ENCODE measurements around the gene TMEM81.

TMEM81 gene

DNA sequence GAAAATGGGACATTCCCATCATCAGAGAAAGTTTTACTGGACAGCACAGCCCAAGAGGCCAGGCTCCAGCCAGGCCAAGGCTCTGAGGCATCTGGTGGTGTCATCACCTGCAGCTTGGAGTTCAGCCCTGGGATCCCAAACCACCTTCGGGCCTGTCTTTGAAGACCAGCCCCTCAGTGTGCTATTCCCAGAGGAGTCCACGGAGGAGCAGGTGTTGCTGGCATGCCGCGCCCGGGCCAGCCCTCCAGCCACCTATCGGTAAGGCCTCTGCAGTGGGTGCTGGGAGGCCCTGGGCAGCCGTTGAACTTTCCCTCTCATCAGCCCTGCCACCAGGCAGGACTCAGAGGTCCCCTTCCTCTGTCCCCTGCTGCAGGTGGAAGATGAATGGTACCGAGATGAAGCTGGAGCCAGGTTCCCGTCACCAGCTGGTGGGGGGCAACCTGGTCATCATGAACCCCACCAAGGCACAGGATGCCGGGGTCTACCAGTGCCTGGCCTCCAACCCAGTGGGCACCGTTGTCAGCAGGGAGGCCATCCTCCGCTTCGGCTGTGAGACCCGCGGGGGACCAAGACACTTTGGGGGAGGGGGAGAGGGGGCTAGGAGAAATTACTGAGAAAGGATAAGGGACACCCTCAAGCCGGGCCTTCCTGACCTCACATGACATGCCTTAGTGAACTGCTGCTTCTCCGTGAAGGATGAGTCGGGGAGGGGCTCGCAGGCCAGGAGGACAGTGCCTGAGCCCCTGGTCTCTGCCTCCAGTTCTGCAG is 26.3 kb downstream of the TMEM81 start:
- no peak for DNase-seq

- no peak for DNase-seq
These were observed 27.2 kb downstream of the TMEM81 start for GRCh38 chr1:205056956-205057568.

DNA sequence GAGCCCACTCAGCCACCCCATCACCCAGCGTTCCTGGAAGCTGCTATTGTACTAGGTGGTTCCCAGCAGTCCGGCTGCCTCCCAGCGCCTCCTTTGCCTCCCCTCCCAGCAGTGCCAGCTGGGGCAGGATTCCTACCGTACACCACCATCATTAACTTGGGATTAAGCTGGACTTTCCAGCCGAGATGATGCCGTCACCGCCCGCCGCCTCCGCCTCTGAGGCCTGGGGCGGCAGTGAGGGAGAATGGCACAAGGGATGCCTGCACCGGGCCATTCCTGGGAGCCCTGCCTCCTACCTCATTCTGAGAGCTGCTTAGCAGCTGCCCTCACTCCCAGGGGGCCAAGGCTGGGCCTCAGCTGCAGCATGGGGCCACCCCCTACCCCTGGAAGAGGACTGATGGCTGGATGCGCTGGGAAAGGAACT is 28.1 kb downstream of the TMEM81 start:
- DNase-seq, result no peak

- DNase-seq, result no peak
These were observed 30.2 kb downstream of the TMEM81 start for GRCh38 chr1:205054013-205054412.

DNA sequence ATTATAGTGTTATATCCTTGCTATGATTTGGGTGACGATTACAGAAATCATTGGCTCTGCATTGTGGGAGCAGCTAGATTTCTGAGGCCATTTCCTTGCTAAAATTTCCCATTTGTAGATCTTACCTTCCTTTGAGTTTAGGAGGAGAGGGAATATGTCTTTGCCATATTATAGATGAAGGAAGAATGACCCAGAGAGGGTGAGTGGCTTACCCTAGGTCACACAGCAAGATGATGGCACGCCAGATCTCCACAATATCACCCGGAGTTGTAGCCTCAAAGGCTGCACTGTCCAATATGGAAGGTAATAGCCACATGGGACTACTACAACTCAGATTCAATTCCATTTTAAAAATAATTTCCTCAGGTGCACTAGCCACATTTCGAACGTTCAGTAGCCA is 31.0 kb downstream of the TMEM81 start:
- DNase-seq, result no peak

DNA sequence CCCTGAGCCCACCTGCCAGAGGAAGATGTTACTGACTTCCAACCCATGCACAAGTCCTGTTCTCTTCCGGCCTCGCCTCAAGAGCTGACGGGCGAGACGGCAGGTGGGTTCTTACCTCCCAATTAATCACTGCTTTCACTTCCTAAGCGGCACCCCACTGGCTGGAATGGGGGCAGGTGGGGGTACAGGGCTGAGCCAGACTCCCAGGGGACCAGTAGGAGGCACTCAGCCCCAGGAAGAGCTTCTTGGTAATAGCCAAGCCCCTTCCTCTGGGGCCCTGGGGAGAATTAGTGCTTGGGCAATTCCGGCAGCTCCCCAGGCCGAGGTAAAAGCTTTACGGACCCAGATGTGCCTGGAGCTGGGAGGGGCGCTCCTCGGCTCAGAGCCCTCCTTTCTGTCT is 31.6 kb downstream of the TMEM81 start:
- DNase-seq, result no peak

GRCh38 chr1:205049479-205049878 is 34.8 kb downstream of the TMEM81 start:
- no peak for DNase-seq

GRCh38 chr1:205048382-205048781 is 35.9 kb downstream of the TMEM81 start:
- no peak for DNase-seq

DNA sequence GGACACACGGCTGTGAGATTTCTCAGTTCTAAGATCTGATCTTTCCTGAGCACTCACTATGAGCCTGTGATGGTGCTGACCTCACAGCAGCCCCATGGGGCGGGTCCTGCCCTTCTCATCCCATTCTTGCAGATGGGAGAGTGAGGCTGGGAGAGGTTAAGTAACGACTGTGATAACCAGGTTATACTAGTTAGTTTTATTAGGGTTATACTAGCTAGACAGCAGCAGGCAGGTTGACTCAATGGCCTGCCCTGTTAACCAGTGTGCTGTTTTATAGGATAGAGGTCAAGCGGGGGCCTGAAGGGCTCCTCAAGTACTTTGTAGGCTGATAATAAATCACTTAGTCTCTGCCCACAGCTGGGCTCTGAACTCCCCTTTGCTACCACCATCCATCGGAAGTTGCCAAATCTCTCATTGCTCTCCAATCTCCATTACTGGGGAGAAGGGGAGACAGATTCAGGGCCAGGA is 36.5 kb downstream of the TMEM81 start:
- no peak for DNase-seq

DNA sequence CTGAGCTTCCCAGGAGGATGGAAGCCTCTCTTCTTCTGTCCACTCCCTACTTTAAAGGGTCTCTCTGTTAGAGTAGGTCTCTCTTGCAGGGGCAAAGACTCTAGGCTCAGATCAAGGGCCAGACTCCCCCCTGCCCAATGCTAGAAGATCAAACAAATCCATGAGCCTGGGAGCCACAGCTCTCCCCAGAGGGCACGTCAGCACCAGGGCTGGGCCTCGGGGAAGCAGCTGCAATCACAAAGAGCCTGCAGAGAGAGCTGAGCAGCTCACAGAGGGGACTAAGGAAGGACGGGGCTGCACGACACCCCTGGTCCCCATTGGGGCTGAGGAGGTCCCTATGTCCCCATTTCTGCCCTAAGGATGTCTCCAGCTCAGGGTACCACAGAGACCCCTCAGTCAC is 37.4 kb downstream of the TMEM81 start:
- DNase-seq, result no peak

- no peak for DNase-seq
These were observed 39.1 kb downstream of the TMEM81 start for GRCh38 chr1:205045146-205045545.

GRCh38 chr1:205044741-205045140 is 39.5 kb downstream of the TMEM81 start:
- DNase-seq, result no peak

- no peak for DNase-seq
These were observed 40.4 kb downstream of the TMEM81 start for GRCh38 chr1:205043866-205044265.

- DNase-seq, result no peak
These were observed 41.1 kb downstream of the TMEM81 start, which contains the start of gene CNTN2 for GRCh38 chr1:205042911-205043806. Gene CNTN2 (plus strand): TSS chr1:205043212. CDS start chr1:205053186, 9,974 bp downstream.

- DNase-seq, result no peak
These were observed 42.0 kb downstream of the TMEM81 start for GRCh38 chr1:205041998-205042910.

DNA sequence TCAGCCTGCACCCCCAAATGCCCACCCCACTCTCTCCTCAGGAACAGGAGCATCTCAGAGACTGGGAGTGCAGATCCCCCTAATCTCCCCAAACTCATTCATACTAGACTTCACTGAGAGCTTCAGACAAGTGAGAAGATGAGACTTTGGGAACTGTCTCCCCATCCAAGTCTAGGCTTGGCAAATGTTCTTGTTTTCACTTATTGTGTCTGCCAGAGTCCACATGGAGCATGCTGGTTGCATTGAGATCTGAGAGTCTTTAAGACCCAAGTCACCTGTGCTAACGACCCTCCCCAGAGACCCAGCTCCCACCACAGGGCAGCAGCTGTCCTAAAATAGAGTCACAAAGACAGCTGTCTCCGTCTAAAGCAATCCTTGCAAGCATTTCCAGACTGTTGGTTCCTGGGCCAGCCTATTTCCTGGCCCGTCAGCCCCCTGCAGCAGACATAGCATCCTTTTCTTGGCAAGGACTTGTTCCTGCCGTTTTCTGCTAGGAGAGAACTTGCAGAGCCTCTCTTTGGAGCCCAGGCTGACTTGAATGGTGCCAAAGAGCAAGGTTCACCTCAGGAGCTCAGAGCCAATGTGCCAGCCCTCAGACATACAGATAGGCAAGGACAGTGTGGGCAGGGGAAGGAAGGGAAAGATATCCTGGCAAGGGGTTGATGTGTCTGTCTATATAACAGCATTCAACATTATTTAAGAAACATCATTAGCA is 43.1 kb downstream of the TMEM81 start:
- DNase-seq, result no peak

DNA sequence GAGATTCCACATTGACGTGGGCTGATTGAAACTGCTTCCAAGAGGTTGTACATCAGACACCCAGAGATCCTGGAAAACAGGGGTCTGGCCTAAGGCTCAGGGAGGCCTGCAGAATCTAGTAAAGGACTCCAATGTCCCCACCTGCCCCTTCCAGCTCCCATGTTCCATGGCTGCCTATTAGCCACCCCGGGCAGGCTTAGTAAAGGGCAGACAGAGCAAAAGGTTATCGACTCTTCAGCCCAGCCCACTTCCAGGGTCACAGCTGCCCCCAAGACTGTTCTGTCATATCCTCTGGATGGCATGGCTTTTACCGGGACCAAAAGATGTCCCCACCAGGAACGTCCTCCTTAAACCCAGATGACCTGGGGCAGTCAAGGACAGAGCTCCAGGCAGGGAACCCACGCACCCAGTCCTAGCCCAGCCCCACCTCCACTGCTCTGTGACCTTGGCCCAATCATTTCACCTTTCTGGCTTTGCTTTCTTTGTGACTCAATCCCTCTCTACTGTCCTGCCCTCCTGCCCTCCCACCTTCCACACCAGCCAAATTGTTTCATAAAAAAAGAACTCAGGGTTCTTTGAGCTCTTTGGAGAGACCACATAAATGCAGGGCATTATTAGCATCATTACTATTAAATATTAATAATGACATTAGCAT is 46.0 kb downstream of the TMEM81 start:
- no peak for DNase-seq

DNA sequence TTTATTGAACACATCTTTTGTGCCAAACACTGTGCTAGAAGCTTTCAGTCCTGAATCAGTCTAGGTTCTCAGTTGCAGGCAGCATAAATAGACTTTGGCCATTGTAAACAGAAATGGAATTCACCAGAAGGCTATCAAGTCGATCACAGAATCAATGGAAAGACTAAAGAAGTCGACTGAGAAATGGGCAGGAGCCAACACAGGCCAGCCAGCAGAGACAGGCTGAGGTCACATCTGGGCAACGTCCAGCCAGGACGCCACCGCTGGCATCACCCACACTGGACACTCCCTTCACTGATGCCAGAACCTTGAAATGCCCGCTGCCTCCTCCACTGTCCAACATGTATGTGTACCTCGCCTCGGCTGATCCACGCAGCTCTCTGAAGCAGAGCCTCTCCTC is 46.7 kb downstream of the TMEM81 start:
- no peak for DNase-seq

Measured in activated CD4-positive, alpha-beta T cell treated with anti-CD3 and anti-CD28 coated beads, Interleukin-2, amount 50 U/mL, for 1 hour (primary cell).